CD4-positive, alpha-beta T cell treated with Interleukin-21 for 1 hour (primary cell): ENCODE data around the gene BACH1.

Source experiments
- DNase-seq: peaks from one replicate; pipeline ENCODE4 v3.0.0-alpha.2; 2020

The BACH1 gene

GRCh38 chr21:29316029-29316742, 17.5 kb downstream of the BACH1 start:
- DNase-seq = no peak

GRCh38 chr21:29316806-29317205, 18.1 kb downstream of the BACH1 start:
- no peak for DNase-seq

DNA sequence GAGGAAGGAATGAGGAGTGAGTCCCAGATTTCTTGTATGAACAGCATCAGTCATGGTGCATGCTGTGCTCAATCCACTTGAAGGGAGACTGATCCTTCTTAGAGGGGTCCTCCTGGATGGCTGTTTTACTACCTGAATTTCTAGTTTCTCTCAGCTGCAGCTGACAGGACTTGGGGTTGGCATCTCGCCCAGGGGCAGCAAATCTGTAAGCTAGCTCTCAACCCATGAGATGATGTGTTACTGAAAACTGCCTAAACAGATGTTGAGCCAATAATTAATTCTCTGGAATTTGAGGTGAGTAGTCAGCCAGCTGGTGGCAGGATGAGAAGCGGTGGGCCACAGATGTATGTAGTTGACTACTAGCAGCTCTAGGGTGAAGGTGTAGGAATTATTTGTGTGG, 19.6 kb downstream of the BACH1 start:
- DNase-seq = no peak

DNA sequence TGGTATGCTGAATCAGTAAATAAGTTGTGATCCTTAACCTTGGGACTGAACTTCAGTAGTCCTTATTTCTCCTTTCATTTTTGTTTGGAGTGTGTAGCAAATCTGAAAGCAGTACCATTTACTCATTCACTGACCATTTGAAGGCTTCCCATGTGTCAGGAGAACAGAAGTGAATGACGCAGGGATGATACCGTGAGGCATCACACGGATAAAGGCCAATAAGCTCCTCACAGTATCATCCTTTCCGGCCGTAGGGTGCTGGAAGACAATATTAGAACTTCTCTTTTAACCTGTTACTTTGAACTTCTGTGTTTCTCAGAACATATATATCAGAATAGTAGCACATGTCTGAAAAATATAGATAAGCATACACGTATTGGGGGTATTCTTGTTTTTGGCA, 21.3 kb downstream of the BACH1 start:
- no peak for DNase-seq

- DNase-seq = no peak
These were observed 22.5 kb downstream of the BACH1 start for GRCh38 chr21:29321217-29321616.

DNA sequence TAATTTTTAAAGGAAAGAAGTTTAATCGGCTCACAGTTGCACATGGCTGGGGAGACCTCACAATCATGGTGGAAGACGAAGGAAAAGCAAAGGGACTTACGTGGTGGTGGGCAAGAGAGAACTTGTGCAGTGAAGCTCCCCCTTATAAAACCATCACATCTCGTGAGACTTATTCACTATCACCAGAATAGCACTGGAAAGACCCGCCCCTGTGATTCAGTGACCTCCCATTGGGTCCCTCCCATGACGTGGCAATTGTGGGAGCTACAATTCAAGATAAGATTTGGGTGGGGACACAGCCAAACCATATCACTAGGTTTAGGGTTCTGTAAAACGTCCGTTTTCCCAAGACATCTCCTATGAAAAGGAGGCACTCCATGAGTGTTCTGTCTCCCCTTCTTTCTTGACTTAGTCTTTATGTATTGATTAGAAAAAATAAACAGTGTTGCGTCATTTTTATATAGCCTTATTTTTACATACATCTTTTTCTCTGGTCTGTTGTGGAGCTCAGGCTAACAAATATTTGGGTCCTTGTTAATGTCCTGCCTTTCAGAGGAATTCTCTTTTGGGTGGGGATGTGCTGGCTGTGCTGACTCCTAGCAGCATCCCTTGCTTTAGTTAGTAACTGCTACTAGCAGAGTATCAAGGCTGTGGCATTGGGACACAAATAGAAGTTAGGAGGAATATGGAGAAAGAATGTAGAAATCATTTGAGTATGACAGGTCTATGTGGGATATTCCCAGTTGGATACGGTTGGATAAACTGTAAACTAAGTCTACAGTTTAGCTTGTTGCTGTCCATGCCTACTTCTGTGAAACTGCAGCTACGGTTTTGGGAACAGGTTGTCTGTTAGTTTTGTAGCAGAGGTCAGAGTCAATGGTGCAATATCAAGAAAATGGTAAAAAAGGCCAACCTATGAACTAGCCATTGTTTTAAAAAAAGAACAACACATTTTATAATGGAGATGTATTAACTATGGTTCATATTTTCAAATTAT, 23.5 kb downstream of the BACH1 start:
- DNase-seq = no peak

DNA sequence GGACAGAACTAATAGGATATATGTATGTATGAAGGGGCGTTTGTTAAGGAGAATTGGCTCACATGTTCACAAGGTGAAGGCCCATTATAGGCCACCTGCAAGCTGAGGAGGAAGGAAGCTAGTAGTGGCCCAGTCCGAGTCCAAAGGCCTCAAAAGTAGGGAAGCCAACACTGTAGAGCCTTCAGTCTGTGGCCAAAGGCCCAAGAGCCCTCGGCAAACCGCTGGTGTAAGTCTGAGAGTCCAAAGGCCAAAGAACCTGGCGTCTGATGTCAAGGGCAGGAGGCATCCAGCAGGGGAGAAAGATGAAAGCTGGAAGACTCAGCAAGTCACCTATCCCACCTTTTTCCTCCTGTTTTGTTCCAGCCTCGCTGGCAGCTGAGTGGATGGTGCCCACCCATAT, 24.5 kb downstream of the BACH1 start:
- no peak for DNase-seq

DNA sequence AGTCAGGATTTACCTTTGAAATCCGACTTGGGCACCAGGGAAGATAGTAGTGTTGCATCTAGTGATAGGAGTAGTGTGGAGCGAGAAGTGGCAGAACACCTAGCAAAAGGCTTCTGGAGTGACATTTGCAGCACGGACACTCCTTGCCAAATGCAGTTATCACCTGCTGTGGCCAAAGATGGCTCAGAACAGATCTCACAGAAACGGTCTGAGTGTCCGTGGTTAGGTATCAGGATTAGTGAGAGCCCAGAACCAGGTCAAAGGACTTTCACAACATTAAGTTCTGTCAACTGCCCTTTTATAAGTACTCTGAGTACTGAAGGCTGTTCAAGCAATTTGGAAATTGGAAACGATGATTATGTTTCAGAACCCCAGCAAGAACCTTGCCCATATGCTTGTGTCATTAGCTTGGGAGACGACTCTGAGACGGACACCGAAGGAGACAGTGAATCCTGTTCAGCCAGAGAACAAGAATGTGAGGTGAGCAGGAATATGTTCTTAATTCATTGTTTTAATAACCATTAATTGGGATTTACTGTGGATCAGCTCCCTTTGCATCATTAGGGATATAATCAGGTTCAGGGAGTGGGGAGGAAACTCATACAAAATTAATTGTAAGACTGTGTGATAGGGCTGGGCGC, 28.3 kb downstream of the BACH1 start:
- DNase-seq = no peak

DNA sequence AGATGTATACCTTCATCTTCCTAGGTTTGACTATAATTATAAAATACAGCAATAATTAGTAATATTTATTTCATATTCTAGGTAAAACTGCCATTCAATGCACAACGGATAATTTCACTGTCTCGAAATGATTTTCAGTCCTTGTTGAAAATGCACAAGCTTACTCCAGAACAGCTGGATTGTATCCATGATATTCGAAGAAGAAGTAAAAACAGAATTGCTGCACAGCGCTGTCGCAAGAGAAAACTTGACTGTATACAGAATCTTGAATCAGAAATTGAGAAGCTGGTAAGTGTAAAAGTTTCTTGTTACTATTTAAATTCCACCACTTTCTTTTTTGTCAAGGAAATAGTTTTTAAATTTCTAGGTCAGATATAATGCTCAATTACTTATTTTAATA, 30.7 kb downstream of the BACH1 start:
- no peak for DNase-seq

DNA sequence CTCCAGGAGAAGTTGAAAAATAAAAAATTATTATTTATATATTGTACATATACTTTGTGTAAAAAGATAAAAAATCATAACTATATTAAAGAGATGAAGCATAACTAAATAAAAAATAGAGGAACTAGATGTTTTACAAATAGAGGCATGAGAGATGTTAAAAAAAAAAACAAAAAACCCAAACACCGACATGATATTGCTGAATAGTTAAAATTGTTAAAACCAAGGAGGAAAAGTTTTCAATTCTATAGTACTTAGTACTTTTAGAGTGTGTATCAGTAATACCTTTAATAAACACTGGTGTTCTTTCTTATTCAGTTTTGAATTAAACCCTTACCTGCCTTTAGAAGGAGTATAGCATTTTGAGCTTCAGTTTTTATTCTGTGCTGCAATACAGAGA, 32.1 kb downstream of the BACH1 start:
- no peak for DNase-seq

GRCh38 chr21:29332461-29333362, 34.0 kb downstream of the BACH1 start:
- no peak for DNase-seq

GRCh38 chr21:29333406-29333805, 34.7 kb downstream of the BACH1 start:
- DNase-seq = no peak

GRCh38 chr21:29334717-29335428, 36.2 kb downstream of the BACH1 start:
- no peak for DNase-seq

GRCh38 chr21:29335720-29336119, 37.0 kb downstream of the BACH1 start:
- no peak for DNase-seq

DNA sequence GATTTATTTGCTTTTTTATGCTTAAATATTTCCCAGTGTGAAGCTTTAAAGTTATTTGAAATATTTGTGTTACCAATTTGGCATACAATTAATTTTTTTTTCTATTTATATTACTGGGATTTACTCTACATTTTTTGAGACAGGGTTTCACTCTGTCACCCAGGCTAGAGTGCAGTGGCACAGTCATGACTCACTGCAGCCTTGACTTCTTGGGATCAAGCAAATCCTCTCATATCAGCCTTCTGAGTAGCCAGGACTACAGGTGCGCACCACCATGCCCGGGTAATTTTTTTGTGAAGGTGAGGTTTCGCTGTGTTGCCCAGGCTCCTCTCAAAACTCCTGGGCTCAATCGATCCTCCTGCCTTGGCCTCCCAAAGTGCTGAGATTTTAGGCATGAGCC, 39.5 kb downstream of the BACH1 start:
- DNase-seq = no peak

DNA sequence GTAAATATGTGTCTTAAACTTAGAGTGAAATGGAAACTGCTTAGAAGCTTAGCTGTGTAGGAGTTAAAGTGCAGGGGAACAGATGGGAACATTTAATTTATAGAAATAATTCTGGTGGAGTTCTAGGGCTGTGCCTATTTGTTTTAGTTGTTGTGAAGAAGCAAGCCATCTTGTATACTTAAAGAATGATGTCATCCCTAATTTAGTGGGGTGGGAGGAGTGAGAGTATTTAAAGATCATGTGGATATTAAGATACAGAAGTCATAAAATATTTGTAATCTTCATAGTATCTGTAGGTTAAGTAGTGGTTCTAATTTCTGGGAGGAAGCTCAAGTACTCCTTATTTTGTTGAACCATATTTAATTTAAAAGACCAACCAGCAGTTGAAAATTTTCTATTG, 41.5 kb downstream of the BACH1 start:
- DNase-seq = no peak

GRCh38 chr21:29342363-29342957, 43.7 kb downstream of the BACH1 start:
- peak; percentile 2 for DNase-seq

GRCh38 chr21:29343519-29343918, 44.8 kb downstream of the BACH1 start:
- no peak for DNase-seq

DNA sequence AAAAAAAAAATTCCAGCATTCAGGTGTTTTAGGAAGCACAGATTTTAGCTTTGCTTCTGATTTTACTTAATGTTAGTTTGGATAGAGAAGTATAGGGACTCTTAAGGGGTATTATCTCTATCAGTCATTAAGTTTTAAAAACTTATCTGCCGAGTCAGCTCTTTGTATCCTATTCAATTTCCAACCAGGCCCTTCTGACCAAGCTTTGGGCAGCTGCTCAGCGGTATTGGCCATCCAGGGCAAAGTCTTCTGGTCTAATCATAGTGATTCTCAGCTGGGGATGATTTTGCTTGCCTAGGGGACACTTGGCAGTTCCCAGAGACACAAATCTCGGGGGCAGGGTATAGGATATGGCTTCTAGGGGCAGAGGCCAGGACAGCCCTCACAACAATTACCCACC, 47.6 kb downstream of the BACH1 start:
- DNase-seq = no peak

- DNase-seq = no peak
These were observed 48.0 kb downstream of the BACH1 start for GRCh38 chr21:29346771-29347170.

- no peak for DNase-seq
These were observed 48.6 kb downstream of the BACH1 start for GRCh38 chr21:29347274-29347681.
